GM18505 (cell line): ENCODE data around the gene CADM1.

Experiments used
- ATAC-seq: cut with Tn5 transposase; IDR thresholded peaks from one replicate; pipeline ENCODE4 v1.9.1; 2021; ENCODE audit not compliant: unreplicated experiment
- POLR2A ChIP-seq: IDR thresholded peaks from 4 replicates; pipeline ENCODE4 v1.6.1; 2011; ENCODE audit warnings: borderline replicate concordance; ENCODE audit not compliant: insufficient read depth, insufficient read length; ENCODE audit errors: extremely low read depth

Gene CADM1

GRCh38 chr11:115148691-115149090 is 355.5 kb downstream of the CADM1 start:
- ATAC-seq = no peak
- no peak for TF ChIP-seq POLR2A

DNA sequence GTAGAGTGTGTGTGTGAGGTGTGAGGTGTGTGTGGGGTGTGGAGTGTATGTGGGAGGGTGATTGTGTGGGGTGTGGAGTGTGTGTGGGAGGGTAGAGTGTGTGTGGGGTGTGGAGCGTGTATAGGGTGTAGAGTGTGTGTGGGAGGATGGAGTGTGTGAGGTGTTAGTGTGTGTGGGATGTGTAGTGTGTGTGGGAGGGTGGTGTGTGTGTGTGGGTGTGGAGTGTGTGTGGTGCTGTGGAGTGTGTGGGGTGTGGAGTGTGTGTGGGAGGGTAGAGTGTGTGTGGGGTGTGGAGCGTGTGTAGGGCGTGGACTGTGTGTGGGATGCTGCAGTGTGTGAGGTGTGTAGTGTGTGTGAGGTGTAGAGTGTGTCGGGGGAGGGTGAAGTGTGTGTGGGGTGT is 356.1 kb downstream of the CADM1 start:
- no peak for ATAC-seq
- no peak for TF ChIP-seq POLR2A

DNA sequence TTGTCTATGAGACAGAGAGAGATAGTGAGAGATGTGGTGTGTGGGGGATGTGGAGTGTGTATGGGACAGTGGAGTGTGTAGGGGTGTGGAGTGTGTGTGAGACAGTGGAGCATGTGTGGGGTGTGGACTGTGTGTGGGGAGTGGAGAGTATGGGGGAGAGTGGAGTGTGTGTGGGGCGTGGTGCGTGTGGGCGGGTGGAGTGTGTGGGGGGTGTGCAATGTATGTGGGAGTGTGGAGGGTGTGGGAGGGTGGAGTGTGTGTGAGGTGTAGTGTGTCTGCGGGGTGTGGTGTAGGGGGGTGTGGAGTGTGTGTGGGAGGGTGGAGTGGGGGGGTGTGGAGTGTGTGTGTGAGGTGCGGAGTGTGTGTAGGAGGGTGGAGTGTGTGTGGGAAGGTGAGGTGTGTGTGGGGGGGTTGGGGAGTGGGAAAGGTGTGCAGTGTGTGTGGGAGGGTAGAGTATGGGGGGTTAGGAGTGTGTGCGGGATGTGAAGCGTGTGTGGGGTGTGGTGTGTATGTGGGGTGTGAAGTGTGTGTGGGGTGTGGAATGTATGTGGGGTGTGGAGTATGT is 356.9 kb downstream of the CADM1 start:
- no peak for TF ChIP-seq POLR2A
- no peak for ATAC-seq

- TF ChIP-seq POLR2A = no peak
These were observed 357.8 kb downstream of the CADM1 start for GRCh38 chr11:115146425-115146824.

DNA sequence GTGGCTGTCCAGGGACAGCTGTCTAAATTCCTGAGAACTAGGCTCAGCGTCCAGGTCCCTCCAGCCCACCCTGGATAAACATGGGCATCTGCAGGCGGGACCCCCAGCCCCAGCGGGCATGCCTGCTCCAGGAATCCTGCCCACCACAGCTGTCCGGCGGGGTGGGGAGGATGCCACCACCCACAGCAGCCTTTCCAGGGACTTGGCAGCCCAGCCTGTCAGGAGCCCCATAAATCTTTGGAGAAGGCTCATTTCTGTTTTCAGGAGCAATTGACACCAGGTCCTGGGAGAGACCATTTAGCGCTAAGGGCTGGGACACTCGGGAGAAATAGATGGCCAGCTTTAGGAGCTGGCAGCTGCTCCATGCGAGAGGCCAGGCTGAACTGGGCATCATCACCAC is 358.9 kb downstream of the CADM1 start:
- no peak for TF ChIP-seq POLR2A
- ATAC-seq = no peak

More at GRCh38 chr11:115146425-115146824, 357.8 kb downstream of the CADM1 start:
- ATAC-seq = no peak

DNA sequence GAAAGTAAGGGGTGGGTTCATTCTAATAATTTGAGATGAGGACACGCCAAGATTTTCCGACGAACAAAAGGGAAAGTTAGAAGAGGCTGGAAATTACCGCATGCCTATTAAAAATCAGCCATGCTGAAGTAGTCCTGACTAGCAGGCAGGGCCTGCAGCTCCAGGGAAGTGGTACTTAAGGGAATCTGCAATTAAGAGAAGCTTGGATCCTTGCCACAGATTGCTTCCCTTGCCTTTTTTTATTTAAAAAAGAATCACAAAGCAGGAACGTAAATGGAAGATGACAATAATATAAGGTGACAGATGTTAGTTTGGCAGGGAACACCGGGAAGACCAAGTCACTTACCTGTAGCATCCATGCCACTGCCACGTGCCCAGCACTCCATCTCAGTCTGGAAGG is 359.3 kb downstream of the CADM1 start:
- no peak for ATAC-seq
- TF ChIP-seq POLR2A = no peak

GRCh38 chr11:115144014-115144413 is 360.2 kb downstream of the CADM1 start:
- no peak for ATAC-seq
- no peak for TF ChIP-seq POLR2A

- ATAC-seq = no peak
- TF ChIP-seq POLR2A = no peak
These were observed 362.7 kb downstream of the CADM1 start for GRCh38 chr11:115141231-115142114.

- no peak for ATAC-seq
- TF ChIP-seq POLR2A = no peak
These were observed 368.3 kb downstream of the CADM1 start for GRCh38 chr11:115135936-115136335.

- TF ChIP-seq POLR2A = no peak
- ATAC-seq = no peak
These were observed 369.3 kb downstream of the CADM1 start for GRCh38 chr11:115134926-115135325.

DNA sequence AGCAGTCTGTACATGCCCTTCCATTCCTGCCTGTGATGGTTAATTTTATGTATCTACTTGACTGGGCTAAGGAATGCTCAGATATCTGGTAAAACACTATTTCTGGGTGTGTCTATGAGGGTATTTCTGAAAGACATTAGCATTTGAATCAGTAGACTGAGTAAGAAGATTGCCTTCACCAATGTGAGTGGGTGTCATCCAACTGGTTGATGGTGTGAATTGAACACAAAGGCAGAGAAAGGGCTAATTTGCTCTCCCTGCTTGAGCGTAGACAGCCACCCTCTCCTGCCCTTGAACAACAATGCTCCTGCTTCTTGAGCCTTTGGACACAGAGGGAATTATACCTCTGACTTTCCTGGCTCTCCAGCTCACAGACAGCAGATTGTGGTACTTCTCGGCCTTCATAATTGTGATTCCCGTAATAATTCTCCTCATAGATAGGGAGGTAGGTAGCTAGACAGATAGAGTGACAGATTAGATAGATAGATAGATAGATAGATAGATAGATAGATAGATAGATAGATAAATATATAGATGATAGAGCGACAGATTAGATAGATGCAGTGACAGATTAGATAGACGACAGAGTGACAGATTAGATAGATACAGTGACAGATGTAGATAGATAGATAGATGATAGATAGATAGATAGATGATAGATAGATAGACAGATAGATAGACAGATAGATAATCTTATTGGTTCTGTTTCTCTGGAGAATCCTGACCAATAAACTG is 370.6 kb downstream of the CADM1 start:
- no peak for TF ChIP-seq POLR2A
- no peak for ATAC-seq

GRCh38 chr11:115132436-115133228 is 371.6 kb downstream of the CADM1 start:
- TF ChIP-seq POLR2A = no peak
- ATAC-seq = no peak
